ENCODE measurements around the gene CCDC137. TPM values are rescaled to one million over a fixed set of nuclear protein-coding genes. Genes with fewer than 3 reads are reported as not detected.

Gene CCDC137
- total RNA-seq, 6 donors from 2014 or later = 10.8 to 49.2 (median 12.6) TPM

DNA sequence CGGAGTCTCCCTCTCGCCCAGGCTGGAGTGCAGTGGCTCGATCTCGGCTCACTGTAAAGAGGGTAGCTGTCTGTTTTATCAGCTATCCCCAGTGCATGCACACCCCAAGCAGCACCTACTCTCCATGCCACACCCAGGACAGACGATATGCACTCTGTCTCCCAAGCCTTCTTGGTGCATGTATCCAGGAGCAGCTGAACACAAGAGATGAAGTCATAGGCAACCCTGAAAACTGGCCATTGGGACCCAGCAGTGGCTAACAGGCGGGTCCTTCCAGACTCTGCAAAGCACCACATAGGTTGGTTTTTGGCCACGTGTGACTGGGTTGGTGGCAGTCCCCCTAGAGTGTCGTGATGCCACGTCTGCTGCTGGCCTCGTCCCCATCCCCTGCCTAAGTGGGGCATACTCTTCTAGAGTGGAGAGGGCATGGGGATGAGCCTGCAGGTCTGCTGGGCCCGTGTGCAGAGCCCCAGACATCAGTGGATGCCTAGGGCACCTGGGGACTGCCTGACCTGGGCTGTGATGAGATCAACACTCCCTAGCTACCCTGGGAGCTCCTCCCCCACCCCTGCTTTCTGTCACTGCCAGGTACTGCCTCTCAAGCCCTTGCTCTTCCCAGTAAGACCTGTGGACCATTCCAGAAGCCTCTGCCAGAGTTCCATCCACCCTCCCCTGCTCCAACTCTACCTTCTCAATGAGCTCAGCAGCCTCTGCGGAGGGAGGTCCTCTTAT, 19.5 kb upstream of the CCDC137 start:
- WGBS, 2 donors = 64 to 70% methylated on average over 10 to 12 of the region's 12 CpGs
- Histone ChIP-seq H3K27me3 (peaks cover 0 to 18% (median 8%) of the 10 kb centered on the region in 4 donors), H3K4me3 (no peak overlapping the region), H3K4me1 (peaks cover 0 to 8% (median 0%) of the 10 kb centered on the region in 4 donors), H3K27ac (no peak overlapping the region), H3K36me3 (no peaks in the 10 kb centered on the region), H3K9me3 (peaks cover 0 to 8% (median 2%) of the 10 kb centered on the region in 4 donors)
- DNase-seq (no peak), ATAC-seq (ENCODE audit: low FRiP score in 2 of 2) (no peak)
- no peak for TF ChIP-seq POLR2AphosphoS5 (IDR thresholded peaks at IDR 0.05)

DNA sequence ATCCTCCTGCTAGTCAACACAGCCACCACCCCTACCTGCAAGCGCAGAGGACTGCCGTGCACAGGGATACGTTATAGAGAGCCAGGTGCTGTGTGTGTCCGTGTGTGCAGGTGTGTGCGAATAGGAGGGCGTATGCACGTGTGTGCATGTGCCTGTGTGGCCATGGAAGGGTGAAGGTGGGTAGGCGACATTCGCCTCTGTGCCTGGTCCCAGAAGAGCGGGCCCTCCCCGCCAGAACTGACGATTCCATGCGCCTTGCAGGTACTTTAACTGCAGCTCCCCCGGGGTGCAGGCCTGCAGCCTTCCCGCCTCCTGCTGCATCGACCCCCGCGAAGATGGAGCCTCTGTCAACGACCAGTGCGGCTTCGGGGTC, 18.9 kb upstream of the CCDC137 start:
- Histone ChIP-seq H3K36me3 (no peaks in the 10 kb centered on the region), H3K4me1 (peaks cover 0 to 8% (median 0%) of the 10 kb centered on the region in 4 donors), H3K27ac (no peak overlapping the region), H3K27me3 (peaks cover 0 to 18% (median 8%) of the 10 kb centered on the region in 4 donors), H3K9me3 (peaks cover 0 to 8% (median 2%) of the 10 kb centered on the region in 4 donors), H3K4me3 (no peak overlapping the region)
- TF ChIP-seq, protein P1, sequence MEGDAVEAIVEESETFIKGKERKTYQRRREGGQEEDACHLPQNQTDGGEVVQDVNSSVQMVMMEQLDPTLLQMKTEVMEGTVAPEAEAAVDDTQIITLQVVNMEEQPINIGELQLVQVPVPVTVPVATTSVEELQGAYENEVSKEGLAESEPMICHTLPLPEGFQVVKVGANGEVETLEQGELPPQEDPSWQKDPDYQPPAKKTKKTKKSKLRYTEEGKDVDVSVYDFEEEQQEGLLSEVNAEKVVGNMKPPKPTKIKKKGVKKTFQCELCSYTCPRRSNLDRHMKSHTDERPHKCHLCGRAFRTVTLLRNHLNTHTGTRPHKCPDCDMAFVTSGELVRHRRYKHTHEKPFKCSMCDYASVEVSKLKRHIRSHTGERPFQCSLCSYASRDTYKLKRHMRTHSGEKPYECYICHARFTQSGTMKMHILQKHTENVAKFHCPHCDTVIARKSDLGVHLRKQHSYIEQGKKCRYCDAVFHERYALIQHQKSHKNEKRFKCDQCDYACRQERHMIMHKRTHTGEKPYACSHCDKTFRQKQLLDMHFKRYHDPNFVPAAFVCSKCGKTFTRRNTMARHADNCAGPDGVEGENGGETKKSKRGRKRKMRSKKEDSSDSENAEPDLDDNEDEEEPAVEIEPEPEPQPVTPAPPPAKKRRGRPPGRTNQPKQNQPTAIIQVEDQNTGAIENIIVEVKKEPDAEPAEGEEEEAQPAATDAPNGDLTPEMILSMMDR (IDR thresholded peaks at IDR 0.05) = no peak
- TF ChIP-seq POLR2A (IDR thresholded peaks at IDR 0.05) = no peak
- ATAC-seq (ENCODE audit: low FRiP score in 2 of 2) (no peak), DNase-seq (no peak)
- WGBS, 2 donors = 53 to 70% methylated on average over 9 to 14 of the region's 21 CpGs

- ATAC-seq (ENCODE audit: low FRiP score in 2 of 2) (no peak), DNase-seq (peak in 1 of 2 donors; percentile 81)
- WGBS, 2 donors = 10 to 23% methylated on average over 7 to 29 of the region's 78 CpGs
- peaks cover 0 to 8% (median 0%) of the 10 kb centered on the region in 4 donors for H3K4me1 ChIP-seq
- TF ChIP-seq POLR2AphosphoS5 (IDR thresholded peaks at IDR 0.05) (no peak), POLR2A (IDR thresholded peaks at IDR 0.05) (no peak), EP300 (IDR thresholded peaks at IDR 0.05) (no peak)
- TF ChIP-seq, protein P1 (IDR thresholded peaks at IDR 0.05) = no peak
- H3K36me3 ChIP-seq = no peaks in the 10 kb centered on the region
- H3K27me3 ChIP-seq = peaks cover 0 to 18% (median 8%) of the 10 kb centered on the region in 4 donors
- no peak overlapping the region for H3K27ac ChIP-seq
- H3K4me3 ChIP-seq = no peak overlapping the region
- H3K9me3 ChIP-seq = peaks cover 0 to 8% (median 2%) of the 10 kb centered on the region in 4 donors
Measured at GRCh38 chr17:81648013-81648706, 18.4 kb upstream of the CCDC137 start.

DNA sequence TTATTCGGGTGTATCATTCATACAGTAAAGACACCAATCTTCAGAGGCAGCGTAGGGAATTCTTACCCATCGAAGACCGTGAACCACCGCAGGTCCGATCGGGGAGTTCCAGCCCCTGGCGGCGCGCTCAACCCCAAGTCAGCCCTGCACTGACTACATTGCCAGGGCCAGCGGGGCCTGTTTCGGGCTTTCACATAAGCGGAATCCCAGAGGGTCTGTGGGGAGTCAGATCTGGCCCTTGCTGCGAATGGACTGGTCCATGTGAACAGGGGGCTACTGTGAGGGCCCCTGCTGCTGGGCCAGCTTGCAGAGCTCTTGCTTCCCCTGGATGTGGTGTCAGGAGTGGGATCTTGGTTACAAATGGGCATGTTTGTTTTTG, 17.8 kb upstream of the CCDC137 start:
- Histone ChIP-seq H3K36me3 (no peaks in the 10 kb centered on the region), H3K4me1 (peaks cover 0 to 8% (median 0%) of the 10 kb centered on the region in 4 donors), H3K27ac (no peak overlapping the region), H3K4me3 (no peak overlapping the region), H3K9me3 (peaks cover 0 to 8% (median 2%) of the 10 kb centered on the region in 4 donors), H3K27me3 (peaks cover 0 to 18% (median 8%) of the 10 kb centered on the region in 4 donors)
- WGBS, 2 donors = 43 to 54% methylated on average over 1 to 13 of the region's 14 CpGs
- no peak for DNase-seq
- ATAC-seq (ENCODE audit: low FRiP score in 2 of 2) = no peak
- TF ChIP-seq, protein P1 (IDR thresholded peaks at IDR 0.05) = no peak
- no peak for TF ChIP-seq POLR2AphosphoS5 (IDR thresholded peaks at IDR 0.05)
- TF ChIP-seq EP300 (IDR thresholded peaks at IDR 0.05) = no peak
- TF ChIP-seq POLR2A (IDR thresholded peaks at IDR 0.05) = no peak

DNA sequence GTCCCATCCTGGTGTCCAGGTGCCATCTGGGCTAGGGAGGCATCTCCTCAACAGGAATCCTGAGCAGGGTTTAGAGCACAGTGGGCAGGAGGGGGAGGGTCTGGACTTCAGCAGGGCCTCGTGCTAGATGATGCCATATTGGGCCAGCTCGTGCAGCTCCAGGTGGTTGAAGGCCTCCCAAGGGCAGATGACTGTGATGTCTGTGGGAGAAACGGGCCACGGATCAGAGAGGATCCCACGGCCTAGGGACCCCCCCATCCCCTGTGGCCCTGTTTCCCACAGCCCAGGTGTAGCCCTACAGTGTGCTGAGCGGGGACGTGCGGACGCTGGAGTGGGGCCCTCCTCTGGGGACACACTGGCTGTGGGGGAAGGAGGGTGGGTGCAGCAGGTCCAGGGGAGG, 15.6 kb upstream of the CCDC137 start:
- Histone ChIP-seq H3K27me3 (peaks cover 0 to 18% (median 8%) of the 10 kb centered on the region in 4 donors), H3K4me1 (peaks cover 0 to 8% (median 0%) of the 10 kb centered on the region in 4 donors), H3K36me3 (no peaks in the 10 kb centered on the region), H3K4me3 (no peak overlapping the region), H3K9me3 (peaks cover 0 to 8% (median 2%) of the 10 kb centered on the region in 4 donors), H3K27ac (no peak overlapping the region)
- no peak for ATAC-seq (ENCODE audit: low FRiP score in 2 of 2)
- no peak for TF ChIP-seq EP300 (IDR thresholded peaks at IDR 0.05)
- TF ChIP-seq, protein P1 (IDR thresholded peaks at IDR 0.05) = no peak
- TF ChIP-seq POLR2A (IDR thresholded peaks at IDR 0.05) = no peak
- TF ChIP-seq POLR2AphosphoS5 (IDR thresholded peaks at IDR 0.05) = no peak
- 70 to 88% methylated on average over 6 to 9 of the region's 9 CpGs for WGBS, 2 donors
- no peak for DNase-seq
